ENCODE data around the gene KCNQ1. TPM values are rescaled to one million over a fixed set of nuclear protein-coding genes. Genes with fewer than 3 reads are reported as not detected.

Gene KCNQ1
- total and polyA plus RNA-seq, 2 of the 13 experiments (the other 11 are each of a cell fraction or from before 2014, with no cell fraction given) = 0.02 to 0.08 TPM

- WGBS (ENCODE audit: low lambda C conversion rate) = 93% methylated on average over 3 of the region's 4 CpGs
- in situ Hi-C loops (cut with HindIII; ENCODE audit: extremely low pct_ligation_motif_present, low pct_unique_long_range_greater_than_20kb) (no loop called here), intact Hi-C loops (cut with micrococcal nuclease; ENCODE audit: unreplicated experiment) (no loop called here)
- POLR2A ChIA-PET = interaction anchor here (1.3 to 3.5 kb wide), 2 partner anchors 27 to 109 kb away, joined by 3 to 8 read pairs; partner anchors contain the start of gene KCNQ1OT1
- H3K4me2 ChIP-seq (ENCODE audit: low read depth, low read length) = no peak overlapping the region
- H3K9me3 ChIP-seq (ENCODE audit: low read length) = no peaks in the 10 kb centered on the region
- H3K9ac ChIP-seq (ENCODE audit: insufficient read depth, low read depth, low read length) = no peak overlapping the region
- peaks cover 100% of the 10 kb centered on the region for H3K79me2 ChIP-seq (ENCODE audit: insufficient read depth, low read length)
- peaks cover 35 to 93% of the 10 kb centered on the region in 2 experiments for H3K36me3 ChIP-seq (replicated peaks in 1 of 2; ENCODE audit: control insufficient read depth in 1 of 2, insufficient read depth in 2 of 2, low read length in 2 of 2)
- no peak overlapping the region for H3K4me3 ChIP-seq (replicated peaks in 1 of 3; ENCODE audit: insufficient read depth in 1 of 3, low read depth in 2 of 3, low read length in 3 of 3)
- no peak overlapping the region for H2AFZ ChIP-seq (ENCODE audit: low read length)
- H3K4me1 ChIP-seq (ENCODE audit: insufficient read depth, low read length) = peaks cover 99% of the 10 kb centered on the region
- CTCF ChIA-PET (ENCODE audit: low intra/inter-chr PET ratio, low total read pairs) = no interaction called here
- peaks cover 100% of the 10 kb centered on the region for H4K20me1 ChIP-seq (ENCODE audit: insufficient read depth, low read length)
- TF ChIP-seq CREB1 (IDR thresholded peaks at IDR 0.05) (no peak), CREB1 (CRISPR knock-in tag; IDR thresholded peaks at IDR 0.05) (no peak), AKAP8 (CRISPR knock-in tag; IDR thresholded peaks at IDR 0.05) (peak; percentile 5; the same call in 1 of the 2 replicates), XRCC5 (optimal IDR thresholded peaks at IDR 0.05; ENCODE audit: low read length) (no peak), ZNF251 (CRISPR knock-in tag; IDR thresholded peaks at IDR 0.05) (no peak), RBM22 (optimal IDR thresholded peaks at IDR 0.05; ENCODE audit: low read length) (peak; percentile 64), RBFOX2 (IDR thresholded peaks at IDR 0.05; ENCODE audit: low read depth, low read length) (0 out of 2 replicates have a peak, but pooled peaks have one; percentile 18), CHD4 (IDR thresholded peaks at IDR 0.05; ENCODE audit: borderline replicate concordance, low read length) (no peak), ATF4 (CRISPR knock-in tag; IDR thresholded peaks at IDR 0.05) (no peak), AGO2 (optimal IDR thresholded peaks at IDR 0.05; ENCODE audit: low read depth, low read length) (peak; percentile 75), ZNF12 (CRISPR knock-in tag; IDR thresholded peaks at IDR 0.05) (no peak), MAFG (CRISPR knock-in tag; IDR thresholded peaks at IDR 0.05) (no peak), ZFX (CRISPR knock-in tag; IDR thresholded peaks at IDR 0.05; ENCODE audit: low read depth) (0 out of 2 replicates have a peak, but pooled peaks have one; percentile 11)
- no peak overlapping the region for H3K27ac ChIP-seq (ENCODE audit: extremely low read length, insufficient read depth, low read length)
- DNase-seq (ENCODE audit: low spot score) = no peak
- no TSS peak for BruUV-seq (replicated peaks)
- no peak for FAIRE-seq
- H3K27me3 ChIP-seq (ENCODE audit: control insufficient read depth in 1 of 2, insufficient read depth in 2 of 2, low read length in 2 of 2) = no peaks in the 10 kb centered on the region
- no peak for ATAC-seq
These were observed 227.9 kb downstream of the KCNQ1 start for GRCh38 chr11:2672553-2673249.

Measured in HepG2 (cell line).